ENCODE data around the gene ENOPH1.
"Not testable (repeated sequence)": the region's sequence is repeated elsewhere in the genome, so short reads cannot be mapped to it uniquely, and the experiment has no call there.

Gene ENOPH1

DNA sequence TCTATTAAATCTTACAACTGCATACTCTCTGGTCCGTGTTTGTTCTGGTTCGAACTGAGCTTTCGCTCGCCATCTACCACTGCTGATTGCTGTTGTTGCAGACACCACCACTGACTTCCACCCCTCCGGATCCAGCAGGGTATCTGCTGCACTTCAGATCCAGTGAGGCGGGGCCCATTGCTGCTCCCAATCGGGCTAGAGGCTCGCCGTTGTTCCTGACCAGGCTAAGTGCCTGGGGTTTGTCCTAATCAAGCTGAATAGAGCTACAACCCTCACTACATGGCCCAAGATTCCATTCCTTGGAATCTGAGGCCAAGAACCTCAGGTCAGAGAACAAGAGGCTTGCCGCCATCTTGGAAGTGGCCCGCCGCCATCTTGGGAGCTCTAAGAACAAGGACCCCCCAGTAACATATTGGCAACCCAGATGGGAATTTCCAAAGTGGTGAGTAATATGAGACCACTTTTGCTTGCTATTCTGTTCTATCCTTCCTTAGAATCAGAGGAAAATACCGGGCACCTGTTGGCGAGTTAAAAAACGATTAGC lies 43.3 kb downstream of the ENOPH1 start:
- DNase-seq: no peak

DNA sequence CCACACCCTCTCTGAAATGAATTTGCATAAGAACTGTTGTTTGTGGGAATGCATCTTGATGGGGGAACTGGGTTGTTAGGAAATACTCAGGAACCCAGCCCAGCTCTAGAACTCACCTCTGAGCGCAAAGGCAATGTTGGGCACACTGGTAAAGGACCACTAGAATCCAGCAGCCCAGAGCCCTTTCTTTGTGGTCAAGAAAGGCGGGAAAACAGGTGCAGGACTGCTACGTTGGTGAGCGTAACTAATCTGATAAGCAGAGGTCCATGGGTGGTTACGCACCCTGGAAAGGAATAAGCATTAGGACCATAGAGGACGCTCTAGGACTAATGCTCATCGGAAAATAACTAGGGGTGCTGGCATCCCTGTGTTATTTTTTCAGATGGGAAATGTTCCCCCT lies 45.5 kb downstream of the ENOPH1 start:
- DNase-seq: not testable (repeated sequence)

DNA sequence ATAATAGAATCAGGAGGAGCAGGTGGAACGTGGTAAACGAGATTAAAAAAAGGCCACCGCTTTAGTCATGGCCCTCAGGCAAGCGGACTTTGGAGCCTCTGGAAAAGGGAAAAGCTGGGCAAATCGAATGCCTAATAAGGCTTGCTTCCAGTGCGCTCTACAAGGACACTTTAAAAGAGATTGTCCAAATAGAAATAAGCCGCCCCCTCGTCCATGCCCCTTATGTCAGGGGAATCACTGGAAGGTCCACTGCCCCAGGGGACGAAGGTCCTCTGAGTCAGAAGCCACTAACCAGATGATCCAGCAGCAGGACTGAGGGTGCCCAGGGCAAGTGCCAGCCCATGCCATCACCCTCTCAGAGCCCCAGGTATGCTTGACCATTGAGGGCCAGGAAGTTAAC lies 47.1 kb downstream of the ENOPH1 start:
- not testable (repeated sequence) for DNase-seq

DNA sequence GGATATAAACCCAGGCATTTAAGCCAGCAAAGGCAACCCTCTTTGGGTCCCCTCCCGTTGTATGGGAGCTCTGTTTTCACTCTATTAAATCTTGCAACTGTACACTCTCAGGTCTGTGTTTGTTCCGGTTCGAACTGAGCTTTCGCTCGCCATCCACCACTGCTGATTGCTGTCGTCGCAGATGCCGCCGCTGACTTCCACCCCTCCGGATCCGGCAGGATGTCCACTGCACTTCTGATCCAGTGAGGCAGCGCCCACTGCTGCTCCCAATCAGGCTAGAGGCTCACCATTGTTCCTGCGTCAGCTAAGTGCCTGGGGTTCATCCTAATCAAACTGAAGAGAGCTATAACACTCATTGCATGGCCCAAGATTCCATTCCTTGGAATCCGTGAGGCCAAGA lies 49.2 kb downstream of the ENOPH1 start:
- DNase-seq: no peak

DNA sequence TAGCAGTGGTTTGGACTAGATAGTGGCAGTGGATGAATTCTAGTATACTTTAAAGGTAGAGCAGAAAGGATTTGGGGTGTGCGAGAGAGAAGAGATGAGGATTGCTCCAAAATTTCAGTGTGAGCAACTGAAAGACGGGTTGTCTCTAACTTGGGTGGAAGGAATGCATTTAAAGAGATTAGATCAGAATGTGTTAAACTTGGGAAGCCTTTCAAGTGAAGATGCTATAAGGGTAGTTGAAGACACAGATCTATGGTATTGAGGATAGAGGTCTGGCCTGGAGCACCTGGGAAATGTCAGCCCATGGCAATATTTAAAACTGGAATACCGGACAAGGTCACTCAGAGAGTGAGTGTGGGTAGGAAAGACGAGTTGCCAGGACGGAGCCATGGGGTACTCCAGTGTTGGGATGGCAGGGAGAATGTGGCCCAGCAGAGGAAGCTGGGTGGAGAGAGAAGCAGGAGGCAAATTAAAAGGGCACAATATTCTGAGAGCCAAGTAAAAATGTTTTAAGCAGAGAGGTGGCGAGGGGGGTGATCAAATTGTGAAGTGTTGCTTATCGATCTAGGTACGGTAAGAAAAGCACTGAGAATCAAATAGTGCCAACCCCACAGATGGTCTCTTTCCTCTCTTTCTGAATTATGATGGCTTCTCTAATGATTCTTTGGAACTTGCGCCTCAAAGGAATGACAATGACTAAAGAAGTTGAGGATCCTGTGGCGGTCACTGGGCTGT lies 50.5 kb downstream of the ENOPH1 start:
- DNase-seq: no peak

DNA sequence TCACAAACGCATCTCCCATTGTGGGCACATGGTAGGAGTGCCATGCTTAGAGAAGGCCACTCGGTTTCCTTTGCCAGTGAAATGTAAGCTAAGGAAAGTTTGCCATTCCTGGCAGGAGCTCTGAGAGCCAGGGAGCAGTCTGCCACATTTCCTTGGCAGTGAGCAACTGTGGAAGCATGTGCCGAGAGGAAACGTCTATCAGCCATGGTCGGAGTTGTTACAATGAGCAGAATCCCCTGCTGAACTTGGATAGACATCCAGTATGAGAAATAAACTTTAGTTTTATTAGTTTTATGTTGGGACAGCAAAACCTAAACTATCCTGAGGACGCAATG lies 51.1 kb downstream of the ENOPH1 start:
- DNase-seq: no peak

DNA sequence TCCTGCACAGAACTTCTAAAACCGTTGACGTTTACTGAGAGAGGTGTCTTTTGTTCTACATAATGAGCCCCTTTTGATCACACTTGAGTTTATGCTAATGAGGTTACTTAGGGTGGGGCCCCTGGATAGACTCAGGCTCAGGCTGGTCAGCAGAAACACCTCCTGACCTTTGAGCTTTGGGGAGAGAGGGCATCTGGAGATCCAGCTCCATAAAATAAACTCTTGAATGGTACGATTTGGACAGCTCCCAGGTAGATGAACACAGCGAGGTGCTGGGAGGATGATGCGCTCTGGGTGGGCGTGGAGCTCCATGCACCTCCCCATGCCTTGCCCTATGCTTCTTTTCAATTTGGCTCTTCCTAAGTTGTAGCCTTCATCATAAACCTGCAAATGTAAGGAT lies 52.0 kb downstream of the ENOPH1 start:
- DNase-seq: no peak

DNA sequence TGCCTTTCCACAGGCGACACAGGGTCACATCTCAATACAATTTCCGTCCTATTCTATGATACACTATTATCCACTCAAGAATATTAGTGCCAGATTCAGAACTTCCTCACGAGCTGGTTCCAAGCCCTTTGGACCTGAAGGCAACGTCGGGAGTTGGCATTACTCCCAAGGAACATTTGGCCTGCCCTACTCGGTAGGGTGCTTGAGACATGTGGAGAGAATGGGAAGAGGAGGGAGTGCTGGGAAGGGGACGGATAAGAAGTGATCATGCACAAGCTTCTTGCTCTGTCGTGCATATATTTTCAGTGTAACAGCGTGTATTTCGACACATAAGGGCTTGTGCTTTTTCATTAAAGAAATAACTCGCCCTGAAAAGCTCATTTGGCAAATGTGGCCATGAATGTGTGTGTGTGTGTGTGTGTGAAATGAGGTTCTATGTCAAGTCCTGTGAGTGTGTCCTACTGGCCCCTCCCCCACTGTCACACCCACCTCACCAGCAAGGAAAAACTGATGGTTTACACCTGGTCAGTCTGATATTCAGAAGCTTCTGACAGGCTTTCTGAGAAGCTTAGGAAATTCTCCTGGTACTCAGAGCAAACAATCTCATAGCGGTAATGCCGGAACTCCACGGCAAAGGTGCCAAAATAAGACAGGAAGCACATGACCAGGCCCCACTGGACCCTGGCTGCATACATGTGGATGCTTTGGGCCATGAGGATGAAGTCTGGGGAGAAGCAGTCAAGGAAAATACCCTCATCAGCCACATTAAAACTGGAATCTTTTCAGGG lies 54.8 kb downstream of the ENOPH1 start:
- no peak for DNase-seq

DNA sequence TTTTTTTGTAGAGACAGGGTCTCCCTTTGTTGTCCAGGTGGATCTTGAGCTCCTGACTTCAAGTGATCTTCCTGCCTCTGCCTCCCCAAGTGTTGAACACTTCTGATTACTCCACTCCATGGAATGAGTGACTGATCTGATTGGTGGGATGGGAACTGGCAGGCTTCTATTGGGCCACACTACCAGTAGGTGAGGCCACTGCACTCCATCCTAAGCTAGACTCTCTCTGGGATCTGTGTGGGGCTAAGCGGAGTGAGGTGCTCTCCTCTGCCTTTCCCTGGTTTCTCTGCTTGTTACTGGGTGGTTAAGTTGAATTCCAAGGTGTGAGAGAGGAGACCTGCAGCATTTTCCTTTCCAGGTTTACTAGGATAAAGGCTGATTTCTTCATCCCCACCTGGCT lies 58.7 kb downstream of the ENOPH1 start:
- DNase-seq: no peak

DNA sequence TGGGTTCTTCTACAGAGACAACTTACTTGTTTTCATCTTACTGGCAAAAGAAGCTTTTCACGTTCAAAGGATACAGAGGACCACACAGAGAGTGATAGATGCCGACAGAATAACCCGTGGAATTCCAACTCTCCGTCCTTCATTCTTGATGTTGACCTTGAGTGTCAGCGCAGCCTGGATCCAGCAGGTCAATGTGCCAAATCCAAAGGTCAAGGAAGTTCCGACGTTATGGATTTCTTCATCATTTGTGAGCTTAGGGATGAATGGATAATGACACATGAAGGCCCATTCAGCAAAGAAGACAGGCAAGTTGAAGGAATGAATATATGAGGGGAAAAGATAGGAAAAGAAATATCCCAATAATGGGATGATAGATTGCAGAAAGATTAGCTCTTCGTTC lies 59.6 kb downstream of the ENOPH1 start:
- DNase-seq: no peak

DNA sequence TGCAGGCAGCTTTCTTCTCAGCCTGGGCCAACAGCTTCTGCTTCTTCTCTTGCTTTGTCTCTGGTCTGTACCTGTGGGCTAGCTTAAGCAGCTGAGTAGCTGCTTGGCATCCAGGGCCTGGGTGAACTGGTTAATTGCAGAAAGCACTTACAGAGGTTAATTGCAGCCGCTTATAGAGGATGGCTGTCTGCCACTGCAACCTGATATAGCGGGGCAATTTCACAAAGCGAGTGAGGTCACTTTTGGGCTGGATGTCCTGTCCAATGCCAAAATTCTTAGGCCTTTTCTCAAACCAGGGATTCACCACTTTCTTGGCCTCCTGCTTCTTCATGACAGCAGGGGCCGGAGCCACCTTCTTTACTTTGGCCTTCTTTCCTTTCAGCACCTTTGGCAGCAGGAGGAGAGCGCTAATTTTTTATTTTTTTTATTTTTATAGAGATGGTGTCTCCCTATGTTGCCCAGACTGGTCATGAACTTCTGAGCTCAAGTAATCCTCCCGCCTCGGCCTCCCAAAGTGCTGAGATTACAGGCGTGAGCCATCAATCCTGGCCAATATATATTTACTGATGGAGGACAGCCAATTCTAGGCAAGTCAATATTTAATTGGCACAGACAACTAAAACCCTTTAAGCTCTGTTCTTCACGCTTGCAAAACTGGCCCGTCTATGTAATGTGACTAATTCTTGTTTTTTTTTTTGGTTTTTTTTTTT lies 61.0 kb downstream of the ENOPH1 start:
- peak; percentile 88 for DNase-seq

DNA sequence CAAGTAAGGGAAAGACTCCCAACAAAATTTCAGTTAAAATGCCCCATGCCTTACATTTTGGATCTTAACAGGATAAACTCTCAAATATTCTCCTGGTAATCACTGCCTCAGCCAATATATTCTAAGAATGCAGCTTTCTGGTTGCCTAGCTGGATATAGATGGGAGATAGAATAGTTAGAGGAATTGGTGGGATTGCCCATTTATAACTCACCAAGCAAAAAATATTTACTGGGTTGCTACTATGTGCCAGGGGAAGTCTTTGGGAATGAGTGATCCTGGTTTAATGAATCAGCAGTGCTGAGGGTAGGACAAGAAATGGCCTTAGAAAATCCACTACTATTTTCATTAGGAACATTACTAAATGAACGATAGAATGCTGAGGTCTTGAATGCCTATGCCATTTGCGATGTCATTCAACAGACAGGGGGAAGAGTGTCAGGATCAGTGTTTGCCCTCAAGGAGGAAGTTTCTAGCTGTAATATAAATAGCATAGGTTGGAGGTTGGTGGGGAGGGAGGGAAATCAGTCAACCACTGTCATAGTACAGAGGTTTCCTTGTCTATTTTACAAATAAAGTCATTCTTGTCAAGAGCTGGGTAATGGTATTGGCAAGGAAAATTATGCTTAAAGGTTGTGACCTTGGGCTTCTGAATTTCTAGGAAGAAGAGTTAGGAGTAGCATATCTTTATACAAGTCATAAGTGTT lies 63.5 kb downstream of the ENOPH1 start:
- DNase-seq: no peak

DNA sequence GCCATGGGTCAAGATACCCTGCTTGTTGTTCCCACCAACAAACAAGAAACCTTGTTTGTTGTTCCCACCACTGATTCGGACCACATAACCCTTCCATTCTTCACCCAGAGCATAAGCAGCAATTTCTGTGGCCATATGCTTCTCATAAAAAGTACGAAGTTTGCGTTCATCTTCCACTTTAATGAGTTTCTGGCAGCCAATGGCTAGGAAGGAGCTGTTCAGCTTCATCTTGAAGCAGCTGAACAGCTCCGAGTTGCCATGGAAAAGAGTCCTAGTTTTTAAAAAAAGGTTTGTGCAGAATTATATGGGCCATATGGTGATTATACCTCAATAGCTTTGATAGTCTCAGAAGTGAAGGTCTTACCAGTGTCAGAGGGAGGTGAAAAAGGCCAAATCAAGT lies 65.3 kb downstream of the ENOPH1 start:
- no peak for DNase-seq

DNA sequence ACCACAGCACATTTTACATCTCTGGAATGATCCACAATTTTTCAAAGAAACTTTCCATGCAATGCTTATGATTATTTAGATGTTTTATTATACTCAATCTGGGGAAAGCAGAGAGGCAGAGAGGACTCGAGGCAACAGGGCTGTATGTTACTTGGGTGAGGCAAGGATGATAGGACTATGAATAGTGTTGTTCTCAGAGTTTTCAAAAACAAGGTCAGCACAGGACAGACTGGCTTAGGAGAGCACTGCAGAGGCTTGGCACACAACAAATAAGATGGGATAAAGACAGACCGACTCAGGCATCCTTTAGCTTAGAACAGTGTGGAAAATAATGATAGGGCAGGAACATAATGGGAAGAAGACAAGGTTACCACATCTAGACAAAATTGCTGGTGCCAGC lies 66.0 kb downstream of the ENOPH1 start:
- no peak for DNase-seq

DNA sequence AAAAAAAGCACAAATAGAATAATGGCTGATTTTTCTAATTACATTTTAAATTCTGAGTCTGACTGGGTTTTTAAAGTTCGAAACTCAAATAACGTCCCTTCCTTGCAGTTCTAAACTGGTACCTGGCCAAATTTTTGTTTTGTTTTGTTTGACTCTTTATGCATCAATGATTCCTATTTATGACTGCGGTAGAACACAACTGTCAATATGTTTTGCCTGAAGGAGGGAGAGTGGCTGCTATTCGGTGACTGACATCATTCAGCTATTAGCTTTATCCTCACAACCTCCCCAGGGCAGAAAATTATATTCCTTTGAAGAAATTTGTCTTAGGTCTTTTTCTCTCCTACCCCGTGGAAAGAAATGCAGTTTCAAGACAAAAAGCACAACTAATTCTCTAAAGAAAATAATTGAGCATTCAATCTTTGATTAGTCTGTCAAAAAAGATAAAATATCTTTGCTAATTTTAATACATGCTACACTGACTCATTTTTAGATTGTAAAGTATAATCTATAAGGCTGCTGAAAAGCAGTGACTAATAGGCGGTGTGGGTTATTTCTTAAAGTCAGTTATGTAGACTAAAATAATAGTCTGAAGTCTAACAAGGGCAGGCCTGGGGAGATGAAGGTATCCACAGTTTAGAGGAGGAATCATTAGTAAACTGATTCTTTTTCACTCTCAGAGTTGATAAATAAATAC lies 69.5 kb downstream of the ENOPH1 start:
- peak; percentile 82 for DNase-seq

DNA sequence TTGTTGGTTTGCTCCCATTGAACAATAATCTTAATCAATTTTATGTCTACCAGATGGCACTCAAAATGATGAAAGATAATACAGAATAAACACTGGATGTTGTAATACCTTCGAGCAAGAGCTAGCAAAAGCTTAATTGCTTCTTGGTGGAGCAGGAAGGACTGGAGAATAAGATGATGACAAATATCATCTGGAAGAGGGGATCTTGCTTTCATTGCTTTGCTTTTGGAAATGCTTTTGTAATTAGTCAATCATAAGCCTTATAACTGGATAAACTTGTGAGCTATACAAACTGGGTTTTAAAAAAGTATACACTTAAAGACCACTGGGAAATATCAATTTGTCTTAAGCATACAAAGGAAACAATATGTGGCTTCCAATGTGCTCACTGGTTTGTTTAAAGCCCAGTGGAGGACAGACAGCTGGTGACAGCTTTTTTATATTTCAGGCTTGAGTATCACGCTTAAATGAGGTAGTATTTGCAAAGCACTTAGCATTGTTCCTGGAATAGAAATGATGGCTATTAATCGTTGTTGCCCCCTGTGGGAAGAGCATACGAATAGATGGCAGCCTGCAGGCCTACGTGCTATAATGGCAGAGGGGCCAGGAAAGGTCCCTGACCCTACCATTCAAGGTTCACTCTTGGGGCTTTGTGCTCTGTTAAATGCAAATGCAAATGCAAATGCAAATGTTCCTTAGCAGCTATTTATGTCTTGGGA lies 70.2 kb downstream of the ENOPH1 start:
- peak; percentile 81 for DNase-seq

DNA sequence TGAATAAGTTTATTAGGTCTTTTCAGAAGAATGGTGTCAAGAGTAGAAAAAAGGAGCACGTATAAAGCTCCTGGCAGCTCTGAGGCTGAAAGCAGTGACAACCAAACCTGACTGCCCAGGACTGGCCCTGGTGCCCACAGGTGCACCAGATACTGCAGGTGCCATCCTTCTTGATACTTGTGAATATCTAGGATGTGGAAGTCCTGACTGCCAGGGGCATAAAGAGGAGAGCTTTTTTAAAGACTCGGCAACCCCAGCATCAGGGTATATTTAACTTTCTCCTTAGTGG lies 70.7 kb downstream of the ENOPH1 start:
- DNase-seq: no peak

DNA sequence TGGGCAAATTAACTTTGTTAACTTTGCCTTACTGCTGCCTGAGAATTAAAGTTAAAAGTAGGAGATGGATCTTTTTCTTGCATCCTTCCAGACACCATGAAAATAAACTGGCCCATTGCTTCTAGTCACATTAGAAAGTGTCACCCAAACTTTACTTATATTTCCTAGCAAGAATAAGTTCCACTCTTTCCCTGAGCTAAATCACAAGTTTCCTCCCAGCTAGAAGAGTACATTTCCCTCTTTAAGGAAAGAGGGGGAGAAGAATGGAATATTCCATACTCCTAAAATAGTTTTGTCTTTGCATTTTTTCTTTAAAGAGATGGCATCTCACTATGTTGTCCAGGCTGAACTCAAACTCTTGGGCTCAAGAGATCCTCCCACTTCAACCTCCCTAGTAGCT lies 77.6 kb downstream of the ENOPH1 start:
- DNase-seq: no peak

DNA sequence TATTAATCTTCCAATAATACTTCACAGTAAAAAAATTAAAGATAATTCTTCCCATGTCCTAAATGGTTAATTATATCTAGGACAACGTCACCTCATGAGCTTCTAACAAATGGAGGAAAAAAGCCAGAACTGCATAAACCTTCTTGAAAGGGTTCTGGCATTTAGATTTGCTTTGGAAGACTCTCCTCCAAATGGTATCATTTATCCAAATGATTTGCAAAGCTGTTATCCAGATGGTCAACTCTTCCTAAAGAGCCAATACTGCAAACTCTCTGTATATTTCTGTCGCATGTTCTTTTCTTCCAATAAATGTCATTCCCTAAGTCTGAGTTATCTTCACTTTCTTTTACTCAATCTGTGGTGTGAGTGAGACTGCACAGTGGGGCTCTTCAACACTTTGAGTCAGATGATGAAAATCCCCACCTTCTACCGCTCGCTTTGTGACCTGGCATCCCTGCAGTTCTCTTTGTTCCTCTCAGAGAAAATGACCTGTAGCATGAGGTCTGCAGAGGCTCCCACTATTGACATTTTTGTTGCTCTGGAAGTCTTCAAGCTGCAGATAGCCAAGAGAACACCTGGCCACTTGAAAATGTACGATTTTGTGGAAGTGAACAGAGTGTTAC lies 78.5 kb downstream of the ENOPH1 start:
- DNase-seq: no peak

DNA sequence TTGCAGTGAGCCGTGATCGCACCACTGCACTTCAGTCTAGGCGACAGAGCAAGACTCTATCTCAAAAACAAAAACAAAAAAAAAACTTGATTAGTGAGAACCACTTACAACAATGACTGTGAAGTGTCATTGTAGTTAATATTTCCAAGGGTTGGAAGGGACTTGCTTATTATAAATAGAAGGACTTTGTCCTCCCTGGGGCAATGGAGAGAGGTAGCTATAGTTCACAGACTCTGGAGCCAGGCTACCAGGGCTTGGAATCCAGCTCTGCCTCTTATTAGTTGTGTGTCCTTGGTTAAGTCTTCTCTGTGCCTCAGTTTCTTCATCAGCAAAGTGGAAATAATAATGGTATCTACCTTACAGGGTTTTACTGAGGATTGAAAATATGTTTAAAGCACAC lies 79.8 kb downstream of the ENOPH1 start:
- no peak for DNase-seq

Measured in NCI-H1105 treated with DMSO at 0.1 percent for 48 hours (cell line).